ENCODE data around the gene DHPS. TPM values are rescaled to one million over a fixed set of nuclear protein-coding genes. Genes with fewer than 3 reads are reported as not detected.
"Not testable (repeated sequence)": the region's sequence is repeated elsewhere in the genome, so short reads cannot be mapped to it uniquely, and the experiment has no call there.

DHPS gene
- total RNA-seq, 6 experiments from 2014 or later, result 29.5 to 60.5 (median 45.8) TPM

GRCh38 chr19:12680034-12680433 lies 1.6 kb downstream of the DHPS start:
- WGBS (ENCODE audit: insufficient coverage, low coverage, low lambda C conversion rate, missing lambda C conversion rate), result 78% methylated on average over 5 of the region's 9 CpGs
- DNase-seq (no peak), ATAC-seq (no peak)
- Histone ChIP-seq H3K27me3 (no peaks in the 10 kb centered on the region), H3K9me3 (no peaks in the 10 kb centered on the region), H3K27ac (no peak overlapping the region), H3K4me3 (no peak overlapping the region), H3K36me3 (peaks cover 0 to 42% (median 20%) of the 10 kb centered on the region in 4 donors), H3K4me1 (peaks cover 0 to 19% (median 0%) of the 10 kb centered on the region in 4 donors)
- intact Hi-C loops (cut with DNase I), result no loop called here
- no peak for TF ChIP-seq POLR2A (IDR thresholded peaks at IDR 0.05)
- TF ChIP-seq, protein P1, sequence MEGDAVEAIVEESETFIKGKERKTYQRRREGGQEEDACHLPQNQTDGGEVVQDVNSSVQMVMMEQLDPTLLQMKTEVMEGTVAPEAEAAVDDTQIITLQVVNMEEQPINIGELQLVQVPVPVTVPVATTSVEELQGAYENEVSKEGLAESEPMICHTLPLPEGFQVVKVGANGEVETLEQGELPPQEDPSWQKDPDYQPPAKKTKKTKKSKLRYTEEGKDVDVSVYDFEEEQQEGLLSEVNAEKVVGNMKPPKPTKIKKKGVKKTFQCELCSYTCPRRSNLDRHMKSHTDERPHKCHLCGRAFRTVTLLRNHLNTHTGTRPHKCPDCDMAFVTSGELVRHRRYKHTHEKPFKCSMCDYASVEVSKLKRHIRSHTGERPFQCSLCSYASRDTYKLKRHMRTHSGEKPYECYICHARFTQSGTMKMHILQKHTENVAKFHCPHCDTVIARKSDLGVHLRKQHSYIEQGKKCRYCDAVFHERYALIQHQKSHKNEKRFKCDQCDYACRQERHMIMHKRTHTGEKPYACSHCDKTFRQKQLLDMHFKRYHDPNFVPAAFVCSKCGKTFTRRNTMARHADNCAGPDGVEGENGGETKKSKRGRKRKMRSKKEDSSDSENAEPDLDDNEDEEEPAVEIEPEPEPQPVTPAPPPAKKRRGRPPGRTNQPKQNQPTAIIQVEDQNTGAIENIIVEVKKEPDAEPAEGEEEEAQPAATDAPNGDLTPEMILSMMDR (IDR thresholded peaks at IDR 0.05), result no peak

DNA sequence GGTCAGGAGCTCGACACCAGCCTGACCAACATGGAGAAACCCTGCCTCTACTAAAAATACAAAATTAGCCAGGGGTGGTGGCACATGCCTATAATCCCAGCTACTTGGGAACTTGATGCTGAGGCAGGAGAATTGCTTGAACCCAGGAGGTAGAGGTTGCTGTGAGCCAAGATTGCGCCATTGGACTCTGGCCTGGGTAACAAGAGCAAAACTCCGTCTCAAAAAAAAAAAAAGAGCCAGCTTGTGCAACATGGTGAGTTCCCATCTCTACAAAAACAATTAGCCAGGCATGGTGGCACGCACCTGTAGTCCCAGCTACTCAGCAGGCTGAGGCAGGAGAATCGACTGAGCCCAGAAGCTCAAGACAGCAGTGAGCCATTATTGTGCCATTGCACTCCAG lies 3.6 kb downstream of the DHPS start:
- H3K4me3 ChIP-seq; H3K9me3 ChIP-seq; H3K27me3 ChIP-seq; intact Hi-C loops (cut with DNase I): not testable (repeated sequence)
- ATAC-seq (peak in 3 of 4 donors; percentile 13 to 34 (median 17)), DNase-seq (peak in 2 of 3 donors; percentile 70 to 79)
- Histone ChIP-seq H3K36me3 (peaks cover 0 to 61% (median 26%) of the 10 kb centered on the region in 4 donors), H3K27ac (peak overlapping the region in 1 of 3 donors; percentile 7), H3K4me1 (peaks cover 0 to 19% (median 0%) of the 10 kb centered on the region in 4 donors)
- WGBS (ENCODE audit: insufficient coverage, low coverage, low lambda C conversion rate, missing lambda C conversion rate), result 10% methylated on average over 4 of the region's 5 CpGs

GRCh38 chr19:12676928-12677327 lies 4.8 kb downstream of the DHPS start:
- no peak for ATAC-seq
- H3K36me3 ChIP-seq, result peaks cover 0 to 66% (median 26%) of the 10 kb centered on the region in 4 donors
- intact Hi-C loops (cut with DNase I), result no loop called here

GRCh38 chr19:12676384-12676792 lies 5.3 kb downstream of the DHPS start:
- intact Hi-C loops (cut with DNase I), result no loop called here
- Histone ChIP-seq H3K4me1 (peaks cover 0 to 19% (median 0%) of the 10 kb centered on the region in 4 donors), H3K27ac (no peak overlapping the region), H3K4me3 (no peak overlapping the region), H3K36me3 (peaks cover 0 to 66% (median 26%) of the 10 kb centered on the region in 4 donors), H3K27me3 (no peaks in the 10 kb centered on the region), H3K9me3 (no peaks in the 10 kb centered on the region)
- TF ChIP-seq, protein P1 (IDR thresholded peaks at IDR 0.05), result peak; percentile 78 to 86 (median 82)
- no peak for TF ChIP-seq POLR2A (IDR thresholded peaks at IDR 0.05)
- DNase-seq, result peak; percentile 84 to 88 (median 85)
- ATAC-seq, result peak; percentile 56 to 74 (median 68)
- no CpG with 5 or more reads among the region's 4 CpGs for WGBS (ENCODE audit: insufficient coverage, low coverage, low lambda C conversion rate, missing lambda C conversion rate)

More at GRCh38 chr19:12676928-12677327, 4.8 kb downstream of the DHPS start:
- WGBS (ENCODE audit: insufficient coverage, low coverage, low lambda C conversion rate, missing lambda C conversion rate), result 83% methylated on average over 1 of the region's 12 CpGs
- Histone ChIP-seq H3K4me1 (peaks cover 0 to 19% (median 0%) of the 10 kb centered on the region in 4 donors), H3K27me3 (no peaks in the 10 kb centered on the region), H3K27ac (no peak overlapping the region), H3K9me3 (no peaks in the 10 kb centered on the region), H3K4me3 (no peak overlapping the region)
- TF ChIP-seq POLR2A (IDR thresholded peaks at IDR 0.05), result no peak
- TF ChIP-seq, protein P1 (IDR thresholded peaks at IDR 0.05), result no peak
- no peak for DNase-seq

- no peak for ATAC-seq
- Histone ChIP-seq H3K36me3 (peaks cover 0 to 66% (median 26%) of the 10 kb centered on the region in 4 donors), H3K27me3 (no peaks in the 10 kb centered on the region), H3K27ac (no peak overlapping the region), H3K9me3 (no peaks in the 10 kb centered on the region), H3K4me1 (peaks cover 0 to 19% (median 0%) of the 10 kb centered on the region in 4 donors), H3K4me3 (no peak overlapping the region)
- intact Hi-C loops (cut with DNase I), result no loop called here
- no CpG with 5 or more reads among the region's 15 CpGs for WGBS (ENCODE audit: insufficient coverage, low coverage, low lambda C conversion rate, missing lambda C conversion rate)
- DNase-seq, result no peak
- TF ChIP-seq, protein P1 (IDR thresholded peaks at IDR 0.05), result no peak
- no peak for TF ChIP-seq POLR2A (IDR thresholded peaks at IDR 0.05)
Measured at GRCh38 chr19:12675940-12676339, 5.7 kb downstream of the DHPS start.
